T-helper 1 cell treated with Interleukin-12 subunit alpha and Interleukin-12 subunit beta and Interleukin-4 antibody, amounts not matched to agents 30 μg/mL and 1 μg/mL, for 36 hours (primary cell): ENCODE results near the gene LRRC3.
"Not testable (repeated sequence)": the region's sequence is repeated elsewhere in the genome, so short reads cannot be mapped to it uniquely, and the experiment has no call there.

Experiments
- H3K27ac Mint-ChIP-seq: one replicate; pipeline ENCODE4 v1.8.0; 2021; ENCODE audit warnings: mild to moderate bottlenecking, mixed read lengths
- H3K27me3 Mint-ChIP-seq: one replicate; pipeline ENCODE4 v1.8.0; 2021; ENCODE audit warnings: low read depth, mixed read lengths
- H3K36me3 Mint-ChIP-seq: one replicate; pipeline ENCODE4 v1.8.0; 2021; ENCODE audit warnings: low read depth, mixed read lengths
- H3K4me1 Mint-ChIP-seq: one replicate; pipeline ENCODE4 v1.8.0; 2021; ENCODE audit warnings: low read depth, mixed read lengths
- H3K4me3 Mint-ChIP-seq: one replicate; pipeline ENCODE4 v1.8.0; 2021; ENCODE audit warnings: mild to moderate bottlenecking, moderate library complexity, mixed read lengths
- H3K9me3 Mint-ChIP-seq: one replicate; pipeline ENCODE4 v1.8.0; 2021; ENCODE audit warnings: mixed read lengths

LRRC3 gene

DNA sequence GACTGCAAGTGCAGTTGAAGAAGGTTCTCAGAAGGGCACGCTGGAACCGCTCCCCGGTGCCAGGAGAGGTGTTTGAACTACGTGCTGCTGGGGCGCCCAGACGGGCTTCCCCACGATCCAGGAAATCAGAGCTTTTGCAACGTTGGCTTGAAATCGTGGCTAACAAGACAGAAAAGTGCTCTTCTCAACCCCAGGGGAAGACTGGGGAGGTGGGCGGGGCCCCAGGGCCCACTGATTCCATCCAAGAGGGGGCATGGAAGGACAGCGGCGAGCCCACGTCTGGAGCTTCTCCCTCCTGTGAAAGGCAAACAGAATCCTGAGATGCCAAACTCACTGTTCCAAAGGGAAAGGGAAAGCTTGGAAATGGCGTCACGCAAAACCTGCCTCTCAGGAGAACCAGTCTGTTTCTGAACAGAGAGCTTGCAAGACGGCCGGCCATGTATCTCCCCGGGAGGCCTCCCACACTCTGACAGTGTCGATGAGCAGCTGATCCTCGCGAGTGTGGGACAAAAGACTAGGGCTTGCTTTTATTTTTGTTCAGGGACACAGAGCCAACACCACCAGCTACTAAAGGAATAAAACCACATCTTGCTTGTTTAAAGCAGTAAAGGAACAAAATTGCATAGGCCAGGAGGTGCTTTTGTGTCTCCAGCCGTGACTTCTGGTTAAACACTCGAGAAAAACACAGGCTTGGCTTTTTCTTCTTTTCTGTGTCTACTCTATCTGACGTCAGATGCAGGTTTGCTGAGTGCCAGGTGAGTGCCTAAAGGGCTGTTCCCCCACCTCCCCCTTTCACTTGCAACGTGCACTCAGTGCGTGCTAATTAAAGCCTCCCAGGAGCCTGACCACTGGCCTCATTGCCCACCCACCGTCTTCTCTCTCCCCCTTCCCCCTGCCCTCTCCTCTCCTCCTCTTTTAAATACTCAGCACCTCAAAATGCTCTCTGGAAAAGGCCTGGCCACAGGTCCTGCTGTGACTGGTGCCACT is 41.5 kb downstream of the LRRC3 start:
- Mint-ChIP-seq H3K4me1 (no peaks in the 10 kb centered on the region), H3K4me3 (no peak overlapping the region), H3K36me3 (peaks cover 11% of the 10 kb centered on the region), H3K9me3 (peaks cover 17% of the 10 kb centered on the region), H3K27ac (no peak overlapping the region), H3K27me3 (no peaks in the 10 kb centered on the region)

DNA sequence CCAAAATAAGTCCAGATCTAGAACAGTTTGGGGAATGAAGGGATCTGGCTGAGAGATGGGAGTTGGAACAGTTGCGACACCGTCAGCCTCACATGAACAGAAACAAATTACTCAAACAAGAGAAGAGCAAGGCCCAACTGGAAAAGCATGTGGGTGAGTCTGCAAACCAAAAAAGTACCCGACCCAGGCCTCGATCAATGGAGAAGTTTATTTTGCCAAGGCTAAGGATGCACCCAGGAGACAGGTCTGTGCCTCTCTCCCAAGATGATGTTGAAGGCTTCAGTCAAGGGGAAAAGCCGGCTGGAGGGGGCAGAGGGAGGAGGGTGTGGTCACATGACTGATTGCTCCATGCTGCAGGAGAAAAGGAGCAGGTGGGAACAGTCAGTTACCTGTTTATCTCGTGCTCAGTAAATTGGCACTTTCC is 42.4 kb downstream of the LRRC3 start:
- Mint-ChIP-seq H3K4me1 (no peaks in the 10 kb centered on the region), H3K36me3 (peaks cover 6% of the 10 kb centered on the region), H3K27me3 (no peaks in the 10 kb centered on the region), H3K9me3 (peaks cover 8% of the 10 kb centered on the region), H3K4me3 (no peak overlapping the region), H3K27ac (no peak overlapping the region)

DNA sequence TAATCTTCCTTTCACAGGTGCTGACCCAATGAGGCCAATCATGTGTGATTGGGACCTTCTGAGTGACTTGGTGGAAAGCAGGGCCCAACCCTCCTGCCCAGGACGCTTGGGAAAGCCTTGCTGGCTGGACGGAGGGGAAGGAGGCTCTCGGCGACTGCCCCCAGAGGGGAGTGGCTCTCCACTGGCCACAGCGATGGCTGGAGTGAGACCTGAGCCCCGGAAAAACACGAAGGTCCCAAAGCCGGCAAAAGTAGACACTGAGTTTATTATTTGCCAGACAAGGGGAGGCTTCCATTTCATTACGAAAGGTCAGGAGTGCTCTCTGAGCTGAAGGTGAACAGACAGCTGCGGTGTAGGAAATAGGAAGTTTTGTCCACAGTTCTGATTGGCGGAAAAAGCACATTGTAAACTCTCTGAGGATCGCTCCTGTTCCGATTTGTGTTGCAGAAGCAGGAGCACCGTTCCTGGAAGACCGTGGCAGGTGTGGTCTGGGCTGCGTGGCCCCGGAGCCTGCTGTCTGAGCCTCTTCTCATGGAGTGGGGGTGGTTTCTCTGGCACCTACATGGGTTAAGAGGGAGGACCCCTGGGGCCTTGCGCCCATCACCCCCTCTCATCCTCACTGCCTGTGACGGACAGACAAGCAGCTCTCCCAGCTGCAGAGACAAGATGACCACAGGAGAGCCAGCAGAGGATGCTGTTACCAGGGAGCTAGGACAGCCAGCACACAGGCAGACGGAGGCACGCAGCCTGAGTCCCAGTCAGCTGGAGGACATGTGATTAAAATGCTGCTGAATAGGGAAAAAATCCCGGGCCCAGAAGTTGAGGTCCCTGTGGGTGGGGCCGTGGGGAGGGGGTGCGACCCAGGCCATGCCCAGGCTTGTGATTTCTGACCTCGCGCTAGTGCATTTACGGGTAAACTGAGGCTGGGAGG is 43.2 kb downstream of the LRRC3 start:
- no peaks in the 10 kb centered on the region for H3K4me1 Mint-ChIP-seq
- H3K36me3 Mint-ChIP-seq, result no peaks in the 10 kb centered on the region
- no peak overlapping the region for H3K4me3 Mint-ChIP-seq
- H3K9me3 Mint-ChIP-seq, result peaks cover under 1% of the 10 kb centered on the region
- no peaks in the 10 kb centered on the region for H3K27me3 Mint-ChIP-seq
- H3K27ac Mint-ChIP-seq, result no peak overlapping the region

DNA sequence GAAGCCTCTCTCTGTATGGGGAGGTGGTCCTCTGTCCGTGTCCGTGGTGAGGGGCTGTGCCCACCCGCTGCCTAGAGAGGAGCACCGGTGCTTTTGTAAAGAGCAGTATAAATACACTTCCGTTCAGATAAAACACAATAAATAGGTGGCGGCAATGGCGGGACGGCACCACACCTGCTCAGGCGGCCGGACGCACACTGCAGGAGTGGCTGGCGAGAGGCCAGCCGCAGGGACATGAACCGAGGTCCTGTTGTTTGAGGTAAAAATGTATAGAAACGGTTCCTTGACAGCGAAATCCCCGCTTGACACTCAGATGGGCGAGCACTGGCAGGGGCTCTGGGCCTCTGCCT is 43.9 kb downstream of the LRRC3 start:
- H3K27ac Mint-ChIP-seq, result no peak overlapping the region
- H3K36me3 Mint-ChIP-seq, result no peaks in the 10 kb centered on the region
- H3K4me1 Mint-ChIP-seq, result no peaks in the 10 kb centered on the region
- H3K27me3 Mint-ChIP-seq, result no peaks in the 10 kb centered on the region
- H3K9me3 Mint-ChIP-seq, result no peaks in the 10 kb centered on the region
- H3K4me3 Mint-ChIP-seq, result no peak overlapping the region

DNA sequence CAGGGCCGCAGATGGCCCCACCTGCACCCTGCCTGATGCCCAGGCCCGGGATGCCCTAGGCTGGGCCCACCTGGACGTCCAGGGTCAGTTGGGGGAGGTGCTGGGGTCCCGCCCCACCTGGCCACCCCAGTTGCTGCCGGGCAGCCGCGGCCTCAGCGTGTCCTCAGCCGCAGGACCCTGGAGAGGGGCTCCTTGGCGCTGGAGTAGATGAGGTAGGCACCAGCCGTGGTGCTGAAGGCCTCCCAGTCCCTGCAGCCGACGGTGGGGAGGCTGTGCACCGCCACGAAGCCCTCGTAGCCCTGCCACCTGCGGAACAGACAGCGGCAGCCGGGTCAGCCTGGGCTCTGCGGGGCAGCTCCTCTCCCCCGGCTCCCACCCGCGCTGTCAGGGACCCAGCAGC is 44.3 kb downstream of the LRRC3 start:
- no peaks in the 10 kb centered on the region for H3K36me3 Mint-ChIP-seq
- H3K27me3 Mint-ChIP-seq, result no peaks in the 10 kb centered on the region
- H3K4me1 Mint-ChIP-seq, result no peaks in the 10 kb centered on the region
- no peak overlapping the region for H3K27ac Mint-ChIP-seq
- H3K4me3 Mint-ChIP-seq, result no peak overlapping the region
- no peaks in the 10 kb centered on the region for H3K9me3 Mint-ChIP-seq

DNA sequence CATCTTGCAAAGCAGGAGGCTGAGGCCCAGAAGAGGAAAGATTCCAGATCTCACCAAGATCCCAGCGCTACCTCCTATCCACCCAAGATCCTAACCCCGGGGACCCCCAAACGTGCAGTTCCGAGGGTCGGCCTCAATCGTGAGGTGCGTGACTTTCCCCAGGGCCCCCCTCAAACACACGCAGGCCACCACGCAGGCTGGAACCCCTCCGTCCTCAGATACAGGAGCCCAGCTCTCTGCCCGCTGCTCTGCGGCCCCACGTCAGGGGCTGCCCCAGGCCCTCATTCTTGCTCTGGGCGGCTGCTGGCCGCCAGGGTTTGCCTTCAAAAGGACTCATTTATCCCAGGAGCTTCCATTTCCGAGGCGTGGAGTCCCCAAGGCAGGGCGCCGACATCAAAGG is 44.8 kb downstream of the LRRC3 start:
- Mint-ChIP-seq H3K36me3 (no peaks in the 10 kb centered on the region), H3K27ac (no peak overlapping the region), H3K4me1 (no peaks in the 10 kb centered on the region), H3K9me3 (no peaks in the 10 kb centered on the region), H3K27me3 (no peaks in the 10 kb centered on the region), H3K4me3 (no peak overlapping the region)

DNA sequence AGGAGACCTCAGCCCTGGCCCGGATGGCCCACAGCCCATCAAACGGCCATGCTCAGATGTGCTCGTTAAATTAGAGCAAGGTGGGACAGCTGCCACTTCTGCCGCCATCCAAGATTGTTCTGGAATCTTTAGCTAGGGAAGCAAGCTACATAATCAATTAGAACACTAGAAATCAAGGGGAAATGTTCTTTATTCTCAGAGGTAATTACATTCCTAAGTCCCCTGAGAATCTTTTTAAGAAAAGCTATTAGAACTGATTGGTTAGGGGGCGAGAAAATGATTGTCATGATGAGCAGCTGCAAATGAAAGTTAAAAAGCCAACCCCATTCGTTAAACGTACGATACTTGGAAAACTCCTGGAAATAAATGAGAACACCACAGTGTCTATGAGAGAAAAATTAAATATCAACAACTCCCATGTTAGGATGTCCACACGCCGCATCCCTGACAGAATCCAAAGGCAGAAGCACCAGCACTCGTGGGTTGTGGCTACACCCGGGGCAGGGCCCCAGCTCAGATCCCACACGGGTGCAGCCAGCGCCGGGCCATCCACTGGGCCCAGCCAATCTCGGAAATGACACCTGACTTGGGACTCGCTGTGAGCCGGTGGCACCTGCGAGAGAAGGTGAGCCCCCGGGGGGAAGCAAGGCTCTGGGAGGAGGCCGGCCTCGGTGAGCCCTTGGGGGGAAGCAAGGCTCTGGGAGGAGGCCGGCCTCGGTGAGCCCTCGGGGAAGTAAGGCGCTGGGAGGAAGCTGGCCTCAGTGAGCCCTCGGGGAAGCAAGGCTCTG is 47.1 kb downstream of the LRRC3 start:
- H3K9me3 Mint-ChIP-seq, result no peaks in the 10 kb centered on the region
- no peak overlapping the region for H3K4me3 Mint-ChIP-seq
- H3K36me3 Mint-ChIP-seq, result no peaks in the 10 kb centered on the region
- H3K4me1 Mint-ChIP-seq, result no peaks in the 10 kb centered on the region
- H3K27me3 Mint-ChIP-seq, result no peaks in the 10 kb centered on the region
- no peak overlapping the region for H3K27ac Mint-ChIP-seq

DNA sequence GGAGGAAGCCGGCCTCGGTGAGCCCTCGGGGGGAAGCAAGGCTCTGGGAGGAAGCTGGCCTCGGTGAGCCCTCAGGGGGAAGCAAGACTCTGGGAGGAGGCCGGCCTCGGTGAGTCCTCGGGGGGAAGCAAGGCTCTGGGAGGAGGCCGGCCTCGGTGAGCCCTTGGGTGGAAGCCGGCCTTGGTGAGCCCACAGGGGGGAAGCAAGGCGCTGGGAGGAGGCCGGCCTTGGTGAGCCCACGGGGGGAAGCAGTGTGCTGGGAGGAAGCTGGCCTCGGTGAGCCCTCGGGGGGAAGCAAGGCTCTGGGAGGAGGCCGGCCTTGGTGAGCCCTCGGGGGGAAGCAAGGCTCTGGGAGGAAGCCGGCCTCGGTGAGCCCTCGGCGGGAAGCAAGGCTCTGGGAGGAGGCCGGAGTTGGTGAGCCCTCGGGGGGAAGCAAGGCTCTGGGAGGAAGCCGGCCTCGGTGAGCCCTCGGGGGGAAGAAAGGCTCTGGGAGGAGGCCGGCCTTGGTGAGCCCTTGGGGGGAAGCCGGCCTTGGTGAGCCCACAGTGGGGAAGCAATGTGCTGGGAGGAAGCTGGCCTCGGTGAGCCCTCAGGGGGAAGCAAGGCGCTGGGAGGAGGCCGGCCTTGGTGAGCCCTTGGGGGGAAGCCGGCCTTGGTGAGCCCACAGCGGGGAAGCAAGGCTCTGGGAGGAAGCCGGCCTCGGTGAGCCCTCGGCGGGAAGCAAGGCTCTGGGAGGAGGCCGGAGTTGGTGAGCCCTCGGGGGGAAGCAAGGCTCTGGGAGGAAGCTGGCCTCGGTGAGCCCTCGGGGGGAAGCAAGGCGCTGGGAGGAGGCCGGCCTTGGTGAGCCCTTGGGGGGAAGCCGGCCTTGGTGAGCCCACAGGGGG is 47.9 kb downstream of the LRRC3 start:
- H3K4me3 Mint-ChIP-seq, H3K36me3 Mint-ChIP-seq, H3K9me3 Mint-ChIP-seq, H3K27ac Mint-ChIP-seq, H3K27me3 Mint-ChIP-seq, H3K4me1 Mint-ChIP-seq: not testable (repeated sequence)

DNA sequence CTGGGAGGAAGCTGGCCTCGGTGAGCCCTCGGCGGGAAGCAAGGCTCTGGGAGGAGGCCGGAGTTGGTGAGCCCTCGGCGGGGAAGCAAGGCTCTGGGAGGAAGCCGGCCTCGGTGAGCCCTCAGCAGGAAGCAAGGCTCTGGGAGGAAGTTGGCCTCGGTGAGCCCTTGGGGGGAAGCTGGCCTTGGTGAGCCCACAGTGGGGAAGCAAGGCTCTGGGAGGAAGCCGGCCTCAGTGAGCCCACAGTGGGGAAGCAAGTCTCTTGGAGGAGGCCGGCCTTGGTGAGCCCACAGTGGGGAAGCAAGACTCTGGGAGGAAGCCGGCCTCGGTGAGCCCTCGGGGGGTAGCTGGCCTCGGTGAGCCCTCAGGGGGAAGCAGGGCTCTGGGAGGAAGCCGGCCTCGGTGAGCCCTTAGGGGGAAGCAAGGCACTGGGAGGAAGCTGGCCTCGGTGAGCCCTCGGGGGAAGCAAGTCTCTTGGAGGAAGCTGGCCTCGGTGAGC is 48.6 kb downstream of the LRRC3 start:
- no peak overlapping the region for H3K27ac Mint-ChIP-seq

DNA sequence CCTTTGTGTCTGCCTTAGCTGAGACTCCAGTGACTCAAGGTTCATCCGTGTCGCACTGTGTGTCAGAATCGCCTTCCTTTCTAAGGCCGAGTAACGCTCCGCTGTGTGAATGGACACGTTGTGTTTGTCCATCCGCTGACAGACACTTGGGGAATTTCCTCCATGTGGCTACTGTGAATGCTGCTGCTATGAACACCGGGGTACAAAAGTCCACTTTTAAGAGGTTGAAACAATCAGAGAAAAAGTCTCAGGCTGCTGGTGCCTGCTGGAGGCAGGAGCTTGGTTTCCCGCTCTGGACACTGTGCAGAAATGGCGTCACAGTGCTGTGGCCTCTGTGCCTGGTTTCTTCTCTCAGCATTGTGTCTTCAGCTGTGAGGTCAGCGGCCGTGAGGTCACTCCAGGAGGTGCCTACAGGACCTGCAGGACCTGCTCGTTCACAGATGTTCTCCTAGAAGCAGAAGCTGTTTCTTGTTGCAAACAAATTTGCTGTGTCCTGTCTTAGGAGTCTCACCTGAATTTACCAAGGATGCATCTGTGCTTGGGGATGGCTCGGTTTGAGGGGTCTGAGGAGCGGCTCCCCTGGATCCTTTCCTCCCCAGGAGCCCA is 50.5 kb downstream of the LRRC3 start:
- H3K27me3 Mint-ChIP-seq, result no peaks in the 10 kb centered on the region
- H3K9me3 Mint-ChIP-seq, result no peaks in the 10 kb centered on the region
- no peaks in the 10 kb centered on the region for H3K4me1 Mint-ChIP-seq
- no peak overlapping the region for H3K27ac Mint-ChIP-seq
- no peaks in the 10 kb centered on the region for H3K36me3 Mint-ChIP-seq
- H3K4me3 Mint-ChIP-seq, result no peak overlapping the region

More for the DNA sequence above, 48.6 kb downstream of the LRRC3 start:
- Mint-ChIP-seq H3K4me1 (no peaks in the 10 kb centered on the region), H3K27me3 (no peaks in the 10 kb centered on the region), H3K4me3 (no peak overlapping the region), H3K36me3 (no peaks in the 10 kb centered on the region), H3K9me3 (no peaks in the 10 kb centered on the region)

DNA sequence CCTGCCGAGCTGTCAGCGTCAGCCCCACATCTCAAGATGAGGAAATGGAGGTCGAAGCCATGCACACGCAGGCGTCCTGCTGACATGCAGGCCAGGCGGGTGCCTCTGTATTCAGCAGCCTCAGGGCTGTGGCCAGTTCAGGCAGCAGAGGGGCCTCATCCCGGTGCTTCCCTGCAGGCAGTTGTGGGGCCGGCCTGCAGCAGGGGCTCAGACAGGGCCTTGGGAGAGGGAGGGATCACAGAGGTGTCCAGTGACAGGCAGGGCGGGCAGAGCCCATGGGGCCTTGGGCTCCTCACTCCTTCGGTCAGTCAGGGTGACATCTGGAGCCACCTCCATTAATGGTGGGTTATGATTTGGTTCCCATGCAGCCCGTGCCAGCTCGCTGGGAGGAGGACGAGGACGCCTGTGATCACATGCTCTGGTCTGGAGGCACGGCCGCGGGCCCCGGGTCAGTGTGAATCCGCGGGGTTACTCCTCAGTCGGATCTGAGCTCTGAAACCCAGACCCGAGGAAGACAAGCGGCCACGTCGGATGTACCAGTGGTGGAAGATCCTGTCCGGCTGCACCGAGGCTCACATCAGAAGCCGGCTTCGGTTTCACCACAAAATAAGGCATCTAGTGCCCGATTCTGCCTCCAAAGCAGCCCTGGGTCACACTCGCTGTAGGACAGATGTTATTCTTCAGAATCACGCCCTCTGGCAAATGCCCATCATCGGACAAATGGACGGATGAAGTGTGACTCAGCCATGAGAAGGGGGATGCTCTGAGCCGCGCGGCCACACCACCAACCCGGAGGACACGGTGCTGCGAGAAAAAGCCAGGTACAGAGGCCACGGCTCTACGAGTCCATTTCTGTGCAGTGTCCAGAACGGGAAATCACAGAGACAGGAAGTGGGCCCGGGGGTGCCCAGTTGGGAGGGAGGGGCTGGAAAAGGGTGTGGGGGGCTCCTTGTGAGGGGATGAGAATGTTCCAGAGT is 51.3 kb downstream of the LRRC3 start:
- Mint-ChIP-seq H3K9me3 (no peaks in the 10 kb centered on the region), H3K27ac (no peak overlapping the region), H3K27me3 (no peaks in the 10 kb centered on the region), H3K4me3 (no peak overlapping the region), H3K36me3 (no peaks in the 10 kb centered on the region), H3K4me1 (no peaks in the 10 kb centered on the region)

DNA sequence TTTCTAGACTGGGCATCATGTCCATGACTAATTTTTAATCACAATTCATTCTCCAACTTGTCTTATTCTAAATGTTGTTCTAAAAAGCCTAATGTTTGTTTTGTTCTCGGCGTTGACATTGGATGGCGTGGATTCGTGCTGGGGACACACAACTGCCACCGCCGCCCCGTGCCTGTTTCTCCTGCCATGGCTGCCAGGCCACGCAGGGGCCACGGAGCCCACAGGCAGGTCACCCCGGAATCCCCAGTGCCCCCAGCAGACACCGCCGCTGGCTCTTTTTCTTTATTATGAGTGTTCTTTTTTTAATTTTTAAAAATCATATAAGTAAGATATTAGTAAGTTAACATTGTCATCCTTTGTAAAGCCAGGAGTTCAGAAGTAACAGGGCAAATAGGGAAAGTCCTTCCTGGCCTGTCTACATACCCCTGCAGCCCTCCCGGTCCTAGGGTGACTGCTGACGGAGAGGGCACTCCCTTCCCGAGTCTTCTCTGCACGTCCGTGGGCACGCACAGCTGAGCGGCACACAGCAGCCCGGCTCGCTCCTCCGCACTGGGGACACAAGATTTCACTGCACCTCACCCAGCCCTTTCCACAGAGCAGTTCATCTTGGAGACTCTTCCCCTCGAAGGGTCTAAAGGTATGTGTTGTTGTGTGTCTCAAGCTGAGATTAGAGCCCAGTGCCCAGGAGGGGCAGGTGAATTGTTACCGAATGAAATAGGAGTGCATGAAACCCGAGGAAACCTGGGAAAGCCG is 52.5 kb downstream of the LRRC3 start:
- H3K4me1 Mint-ChIP-seq, result no peaks in the 10 kb centered on the region
- no peaks in the 10 kb centered on the region for H3K36me3 Mint-ChIP-seq
- H3K4me3 Mint-ChIP-seq, result no peak overlapping the region
- H3K9me3 Mint-ChIP-seq, result no peaks in the 10 kb centered on the region
- no peaks in the 10 kb centered on the region for H3K27me3 Mint-ChIP-seq
- H3K27ac Mint-ChIP-seq, result no peak overlapping the region
